H9 (cell line): ENCODE measurements around the gene SELPLG. TPM values are rescaled to one million over a fixed set of nuclear protein-coding genes. Genes with fewer than 3 reads are reported as not detected.

ENCODE experiments used
- DNase-seq: peaks from one replicate; pipeline ENCODE4 v3.0.0-alpha.2; 2017
- H2AFZ ChIP-seq: one replicate; pipeline ENCODE4 v1.6.1; 2013; ENCODE audit warnings: mild to moderate bottlenecking, low read length, control low read depth, moderate library complexity
- H2AK5ac ChIP-seq: 2 replicates; pipeline ENCODE4 v1.6.1; 2013; ENCODE audit warnings: low read length, control low read depth, mixed read lengths; ENCODE audit not compliant: insufficient read length
- H2BK120ac ChIP-seq: one replicate; pipeline ENCODE4 v1.6.1; 2013; ENCODE audit warnings: low read depth, mild to moderate bottlenecking, low read length, control low read depth, inconsistent platforms; ENCODE audit not compliant: poor library complexity, severe bottlenecking
- H2BK12ac ChIP-seq: 2 replicates; pipeline ENCODE4 v1.6.1; 2013; ENCODE audit warnings: low read length, control low read depth, mixed read lengths, low read depth; ENCODE audit not compliant: insufficient read length
- H2BK15ac ChIP-seq: 2 replicates; pipeline ENCODE4 v1.6.1; 2013; ENCODE audit warnings: low read depth, low read length, control low read depth
- H2BK20ac ChIP-seq: one replicate; pipeline ENCODE4 v1.6.1; 2013; ENCODE audit warnings: low read depth, mild to moderate bottlenecking, low read length, control low read depth, inconsistent platforms; ENCODE audit not compliant: poor library complexity, severe bottlenecking
- H2BK5ac ChIP-seq: 2 replicates; pipeline ENCODE4 v1.6.1; 2013; ENCODE audit warnings: low read length, control low read depth, mixed read lengths; ENCODE audit not compliant: insufficient read length
- H3K14ac ChIP-seq: 2 replicates; pipeline ENCODE4 v1.6.1; 2013; ENCODE audit warnings: low read length, control low read depth; ENCODE audit not compliant: insufficient read depth
- H3K18ac ChIP-seq: 2 replicates; pipeline ENCODE4 v1.6.1; 2013; ENCODE audit warnings: low read depth, mild to moderate bottlenecking, mixed read lengths, low read length, control low read depth; ENCODE audit not compliant: insufficient read length
- H3K23ac ChIP-seq: 2 replicates; pipeline ENCODE4 v1.6.1; 2013; ENCODE audit warnings: low read length, control low read depth, mixed read lengths, low read depth; ENCODE audit not compliant: insufficient read length
- H3K23me2 ChIP-seq: 2 replicates; pipeline ENCODE4 v1.6.1; 2013; ENCODE audit warnings: low read depth, mild to moderate bottlenecking, mixed read lengths, low read length, control low read depth; ENCODE audit not compliant: insufficient read length, poor library complexity, severe bottlenecking
- H3K27ac ChIP-seq: 2 replicates; pipeline ENCODE4 v1.5.1; 2013; ENCODE audit warnings: low read length, control low read depth, mixed read lengths, low read depth; ENCODE audit not compliant: insufficient read length
- H3K27me3 ChIP-seq: 2 replicates; pipeline ENCODE4 v1.6.1; 2013; ENCODE audit warnings: low read length, control low read depth, inconsistent platforms; ENCODE audit not compliant: insufficient read depth
- H3K4ac ChIP-seq: 2 replicates; pipeline ENCODE4 v1.6.1; 2013; ENCODE audit warnings: low read depth, mild to moderate bottlenecking, control low read depth, inconsistent platforms, low read length, moderate library complexity
- H3K4me1 ChIP-seq: 2 replicates; pipeline ENCODE4 v1.6.1; 2013; ENCODE audit warnings: low read length, control low read depth, inconsistent platforms; ENCODE audit not compliant: insufficient read depth
- H3K4me2 ChIP-seq: 2 replicates; pipeline ENCODE4 v1.6.1; 2013; ENCODE audit warnings: low read length, control low read depth, mixed read lengths; ENCODE audit not compliant: insufficient read length, insufficient read depth
- H3K56ac ChIP-seq: 2 replicates; pipeline ENCODE4 v1.6.1; 2013; ENCODE audit warnings: low read depth, mild to moderate bottlenecking, mixed read lengths, low read length, control low read depth; ENCODE audit not compliant: insufficient read length
- H3K79me1 ChIP-seq: 2 replicates; pipeline ENCODE4 v1.6.1; 2013; ENCODE audit warnings: low read depth, mild to moderate bottlenecking, moderate library complexity, low read length, control low read depth, inconsistent platforms; ENCODE audit not compliant: insufficient read depth, poor library complexity, severe bottlenecking
- H3K79me2 ChIP-seq: 2 replicates; pipeline ENCODE4 v1.6.1; 2013; ENCODE audit warnings: low read length, control low read depth, inconsistent platforms; ENCODE audit not compliant: insufficient read depth
- H3K9ac ChIP-seq: 2 replicates; pipeline ENCODE4 v1.6.1; 2013; ENCODE audit warnings: low read length, control low read depth, mixed read lengths; ENCODE audit not compliant: insufficient read length; ENCODE audit errors: extremely low read depth
- H3K9me3 ChIP-seq: one replicate; pipeline ENCODE4 v1.6.1; 2013; ENCODE audit warnings: low read depth, low read length, inconsistent platforms; ENCODE audit not compliant: control insufficient read depth
- H3T11ph ChIP-seq: one replicate; pipeline ENCODE4 v1.6.1; 2013; ENCODE audit warnings: mild to moderate bottlenecking, low read length, control low read depth, inconsistent platforms
- H4K20me1 ChIP-seq: one replicate; pipeline ENCODE4 v1.6.1; 2013; ENCODE audit not compliant: control insufficient read depth, insufficient read length, insufficient read depth
- H4K5ac ChIP-seq: 2 replicates; pipeline ENCODE4 v1.6.1; 2013; ENCODE audit warnings: low read depth, mild to moderate bottlenecking, mixed read lengths, low read length, control low read depth; ENCODE audit not compliant: insufficient read length
- H4K8ac ChIP-seq: replicated peaks from 2 replicates; pipeline ENCODE4 v1.6.1; 2013; ENCODE audit warnings: low read length, control low read depth, mixed read lengths, low read depth; ENCODE audit not compliant: insufficient read length
- H4K91ac ChIP-seq: 2 replicates; pipeline ENCODE4 v1.6.1; 2013; ENCODE audit warnings: low read depth, mild to moderate bottlenecking, moderate library complexity, mixed read lengths, low read length, control low read depth; ENCODE audit not compliant: insufficient read length
- H3K27ac Mint-ChIP-seq, 3 experiments: 2 replicates in 2 of 3; 3 replicates in 1 of 3; pipeline ENCODE4 v1.8.0; 2020 to 2021; ENCODE audit warnings: mixed read lengths in 3 of 3, mild to moderate bottlenecking in 1 of 3, moderate library complexity in 1 of 3
- H3K27me3 Mint-ChIP-seq: 2 replicates; pipeline ENCODE4 v1.8.0; 2021; ENCODE audit warnings: low read depth, mild to moderate bottlenecking, moderate library complexity, mixed read lengths
- H3K36me3 Mint-ChIP-seq, 3 experiments: 2 replicates in 2 of 3; 3 replicates in 1 of 3; pipeline ENCODE4 v1.8.0; 2020 to 2021; ENCODE audit warnings: low read depth in 3 of 3, mixed read lengths in 3 of 3; ENCODE audit not compliant: insufficient read depth in 1 of 3
- H3K4me1 Mint-ChIP-seq, 2 experiments: 2 replicates each; pipeline ENCODE4 v1.8.0; 2020; ENCODE audit warnings: mixed read lengths in 2 of 2
- H3K4me3 Mint-ChIP-seq, 2 experiments: 2 replicates in 1 of 2; 3 replicates in 1 of 2; pipeline ENCODE4 v1.8.0; 2020 to 2021; ENCODE audit warnings: mild to moderate bottlenecking in 2 of 2, mixed read lengths in 2 of 2, moderate library complexity in 1 of 2
- H3K9me3 Mint-ChIP-seq, 2 experiments: 2 replicates in 1 of 2; 3 replicates in 1 of 2; pipeline ENCODE4 v1.8.0; 2020; ENCODE audit warnings: mild to moderate bottlenecking in 2 of 2, mixed read lengths in 2 of 2, moderate library complexity in 1 of 2
- WGBS: extraction: QIAGEN DNeasy Blood & Tissue Kit; methylation state at CpG from one replicate; pipeline ENCODE4 v1.1.7; 2013; ENCODE audit warnings: missing lambda C conversion rate, low lambda C conversion rate, mixed read lengths; ENCODE audit not compliant: insufficient read length; ENCODE audit errors: extremely low coverage; 5-methylcytosine and 5-hydroxymethylcytosine counted together
- total RNA-seq: library from RNA; stranded (reverse); gene quantifications from 2 replicates; pipeline ENCODE4 v1.2.1, GENCODE V29; 2021
- TF ChIP-seq, protein P1 (sequence below): fragments of 200-600 bp; sonication (generic); conservative IDR thresholded peaks from 3 replicates; pipeline ENCODE4 v1.8.0; 2021; ENCODE audit warnings: antibody characterized with exemption, mild to moderate bottlenecking

SELPLG gene
- total RNA-seq, 1 experiment from 2014 or later: 0.15 TPM

DNA sequence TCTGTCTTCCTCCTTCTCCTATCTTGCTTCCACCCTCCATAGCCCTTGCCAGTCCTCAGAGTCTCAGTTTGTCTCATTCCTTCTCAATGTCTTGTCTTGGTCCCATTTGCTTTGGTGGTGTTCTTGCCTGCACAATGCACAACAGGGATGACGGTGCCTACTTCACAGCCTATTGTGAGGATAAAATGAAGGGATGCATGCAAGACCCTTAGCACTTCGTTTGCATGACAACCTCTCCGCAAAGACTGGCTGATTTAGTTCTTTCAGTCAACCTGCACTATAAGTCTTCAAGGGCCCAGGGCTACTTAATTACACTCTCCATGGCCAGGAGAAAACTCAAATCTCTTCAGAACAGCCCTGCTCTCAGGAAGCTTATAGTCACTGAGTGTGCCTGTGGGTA, 8.5 kb downstream of the SELPLG start:
- H3K27me3 ChIP-seq: no peaks in the 10 kb centered on the region
- no peak overlapping the region for H2AK5ac ChIP-seq
- H3K9me3 ChIP-seq: no peaks in the 10 kb centered on the region
- no peaks in the 10 kb centered on the region for H4K20me1 ChIP-seq
- no peak overlapping the region for H2BK120ac ChIP-seq
- H3K56ac ChIP-seq: no peak overlapping the region
- no peak overlapping the region for H3T11ph ChIP-seq
- no peaks in the 10 kb centered on the region for H3K23me2 ChIP-seq
- no peak overlapping the region for H3K27ac ChIP-seq
- TF ChIP-seq, protein P1, sequence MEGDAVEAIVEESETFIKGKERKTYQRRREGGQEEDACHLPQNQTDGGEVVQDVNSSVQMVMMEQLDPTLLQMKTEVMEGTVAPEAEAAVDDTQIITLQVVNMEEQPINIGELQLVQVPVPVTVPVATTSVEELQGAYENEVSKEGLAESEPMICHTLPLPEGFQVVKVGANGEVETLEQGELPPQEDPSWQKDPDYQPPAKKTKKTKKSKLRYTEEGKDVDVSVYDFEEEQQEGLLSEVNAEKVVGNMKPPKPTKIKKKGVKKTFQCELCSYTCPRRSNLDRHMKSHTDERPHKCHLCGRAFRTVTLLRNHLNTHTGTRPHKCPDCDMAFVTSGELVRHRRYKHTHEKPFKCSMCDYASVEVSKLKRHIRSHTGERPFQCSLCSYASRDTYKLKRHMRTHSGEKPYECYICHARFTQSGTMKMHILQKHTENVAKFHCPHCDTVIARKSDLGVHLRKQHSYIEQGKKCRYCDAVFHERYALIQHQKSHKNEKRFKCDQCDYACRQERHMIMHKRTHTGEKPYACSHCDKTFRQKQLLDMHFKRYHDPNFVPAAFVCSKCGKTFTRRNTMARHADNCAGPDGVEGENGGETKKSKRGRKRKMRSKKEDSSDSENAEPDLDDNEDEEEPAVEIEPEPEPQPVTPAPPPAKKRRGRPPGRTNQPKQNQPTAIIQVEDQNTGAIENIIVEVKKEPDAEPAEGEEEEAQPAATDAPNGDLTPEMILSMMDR: no peak
- no peak overlapping the region for H2AFZ ChIP-seq
- no peak overlapping the region for H3K4me3 Mint-ChIP-seq
- no peak overlapping the region for H3K14ac ChIP-seq
- H4K8ac ChIP-seq: no peak overlapping the region
- WGBS: no CpG with 5 or more reads among the region's 3 CpGs
- H3K4me1 ChIP-seq: peaks cover 3% of the 10 kb centered on the region; the same call in 1 of the 2 replicates
- no peak for DNase-seq
- H2BK15ac ChIP-seq: no peak overlapping the region
- H3K9ac ChIP-seq: no peak overlapping the region
- no peaks in the 10 kb centered on the region for H3K79me1 ChIP-seq
- H3K36me3 Mint-ChIP-seq: peaks cover 0 to 2% (median 0%) of the 10 kb centered on the region in 3 experiments; a peak in 2 of 7 replicates
- H4K91ac ChIP-seq: no peak overlapping the region
- no peak overlapping the region for H4K5ac ChIP-seq
- H3K9me3 Mint-ChIP-seq: no peaks in the 10 kb centered on the region; a peak in 2 of 5 replicates
- peaks cover 25 to 34% of the 10 kb centered on the region in 2 experiments for H3K4me1 Mint-ChIP-seq
- no peak overlapping the region for H2BK20ac ChIP-seq
- H3K79me2 ChIP-seq: no peaks in the 10 kb centered on the region
- peak overlapping the region in 1 of 3 experiments; percentile 3; a peak in 1 of 7 replicates for H3K27ac Mint-ChIP-seq
- no peak overlapping the region for H3K23ac ChIP-seq
- H3K18ac ChIP-seq: no peak overlapping the region
- H2BK12ac ChIP-seq: no peak overlapping the region
- H2BK5ac ChIP-seq: no peak overlapping the region
- no peak overlapping the region for H3K4ac ChIP-seq
- no peak overlapping the region for H3K4me2 ChIP-seq
- no peaks in the 10 kb centered on the region for H3K27me3 Mint-ChIP-seq
